Measurements from ENCODE around the gene REEP6.

The REEP6 gene

GRCh38 chr19:1509602-1510441, 18.8 kb downstream of the REEP6 start:
- no peaks in the 10 kb centered on the region for H3K9me3 ChIP-seq (replicated peaks; ENCODE audit: low read length)
- H3K4me3 ChIP-seq (ENCODE audit: low read length), result no peak overlapping the region
- no peak overlapping the region for H3K9ac ChIP-seq (ENCODE audit: low read depth, low read length)
- H3K4me2 ChIP-seq (ENCODE audit: low read length), result no peak overlapping the region
- H3K36me3 ChIP-seq (ENCODE audit: insufficient read depth, low read length), result no peaks in the 10 kb centered on the region
- H3K27me3 ChIP-seq (ENCODE audit: control insufficient read depth, insufficient read depth, low read length), result peaks cover 13% of the 10 kb centered on the region
- peaks cover 15% of the 10 kb centered on the region for H3K4me1 ChIP-seq (ENCODE audit: control insufficient read depth, insufficient read depth, low read length)

GRCh38 chr19:1510442-1510806, 19.4 kb downstream of the REEP6 start:
- peaks cover 12% of the 10 kb centered on the region for H3K27me3 ChIP-seq (ENCODE audit: control insufficient read depth, insufficient read depth, low read length)
- no peak overlapping the region for H3K4me3 ChIP-seq (ENCODE audit: low read length)
- H3K4me1 ChIP-seq (ENCODE audit: control insufficient read depth, insufficient read depth, low read length), result peaks cover 15% of the 10 kb centered on the region
- H3K4me2 ChIP-seq (ENCODE audit: low read length), result no peak overlapping the region
- H3K36me3 ChIP-seq (ENCODE audit: insufficient read depth, low read length), result no peaks in the 10 kb centered on the region
- H3K9ac ChIP-seq (ENCODE audit: low read depth, low read length), result no peak overlapping the region
- H3K9me3 ChIP-seq (replicated peaks; ENCODE audit: low read length), result no peaks in the 10 kb centered on the region

- Histone ChIP-seq H3K4me2 (ENCODE audit: low read length) (no peak overlapping the region), H3K27me3 (ENCODE audit: control insufficient read depth, insufficient read depth, low read length) (peaks cover 12% of the 10 kb centered on the region), H3K9me3 (replicated peaks; ENCODE audit: low read length) (no peaks in the 10 kb centered on the region), H3K4me3 (ENCODE audit: low read length) (no peak overlapping the region), H3K9ac (ENCODE audit: low read depth, low read length) (no peak overlapping the region), H3K4me1 (ENCODE audit: control insufficient read depth, insufficient read depth, low read length) (peaks cover 15% of the 10 kb centered on the region), H3K36me3 (ENCODE audit: insufficient read depth, low read length) (no peaks in the 10 kb centered on the region)
Measured at GRCh38 chr19:1510807-1511206, 19.8 kb downstream of the REEP6 start.

- Histone ChIP-seq H3K36me3 (ENCODE audit: insufficient read depth, low read length) (no peaks in the 10 kb centered on the region), H3K9me3 (replicated peaks; ENCODE audit: low read length) (no peaks in the 10 kb centered on the region), H3K4me2 (ENCODE audit: low read length) (no peak overlapping the region), H3K27me3 (ENCODE audit: control insufficient read depth, insufficient read depth, low read length) (peaks cover 12% of the 10 kb centered on the region), H3K9ac (ENCODE audit: low read depth, low read length) (no peak overlapping the region), H3K4me1 (ENCODE audit: control insufficient read depth, insufficient read depth, low read length) (peaks cover 15% of the 10 kb centered on the region), H3K4me3 (ENCODE audit: low read length) (no peak overlapping the region)
Measured at GRCh38 chr19:1511318-1512317, 20.6 kb downstream of the REEP6 start.

- Histone ChIP-seq H3K4me1 (ENCODE audit: control insufficient read depth, insufficient read depth, low read length) (peaks cover 15% of the 10 kb centered on the region), H3K36me3 (ENCODE audit: insufficient read depth, low read length) (no peaks in the 10 kb centered on the region), H3K9ac (ENCODE audit: low read depth, low read length) (peak within 1 kb of the TSS; percentile 68), H3K27me3 (ENCODE audit: control insufficient read depth, insufficient read depth, low read length) (peaks cover 12% of the 10 kb centered on the region), H3K4me2 (ENCODE audit: low read length) (peak within 1 kb of the TSS; percentile 81), H3K4me3 (ENCODE audit: low read length) (peak within 1 kb of the TSS; percentile 68), H3K9me3 (replicated peaks; ENCODE audit: low read length) (no peaks in the 10 kb centered on the region)
Measured at GRCh38 chr19:1512671-1513498, 21.9 kb downstream of the REEP6 start, which contains the start of gene ADAMTSL5. TSS of gene ADAMTSL5 (minus strand) at chr19:1513019. CDS start at chr19:1510943, 2,076 bp downstream.

GRCh38 chr19:1513499-1514294, 22.7 kb downstream of the REEP6 start:
- peak overlapping the region; percentile 81 for H3K4me2 ChIP-seq (ENCODE audit: low read length)
- no peaks in the 10 kb centered on the region for H3K36me3 ChIP-seq (ENCODE audit: insufficient read depth, low read length)
- H3K9me3 ChIP-seq (replicated peaks; ENCODE audit: low read length), result no peaks in the 10 kb centered on the region
- H3K4me1 ChIP-seq (ENCODE audit: control insufficient read depth, insufficient read depth, low read length), result peaks cover 15% of the 10 kb centered on the region
- peaks cover 18% of the 10 kb centered on the region for H3K27me3 ChIP-seq (ENCODE audit: control insufficient read depth, insufficient read depth, low read length)
- H3K4me3 ChIP-seq (ENCODE audit: low read length), result peak overlapping the region; percentile 68
- peak overlapping the region; percentile 68 for H3K9ac ChIP-seq (ENCODE audit: low read depth, low read length)

GRCh38 chr19:1514295-1514661, 23.3 kb downstream of the REEP6 start:
- no peak overlapping the region for H3K4me3 ChIP-seq (ENCODE audit: low read length)
- H3K9ac ChIP-seq (ENCODE audit: low read depth, low read length), result no peak overlapping the region
- no peak overlapping the region for H3K4me2 ChIP-seq (ENCODE audit: low read length)
- no peaks in the 10 kb centered on the region for H3K9me3 ChIP-seq (replicated peaks; ENCODE audit: low read length)
- H3K36me3 ChIP-seq (ENCODE audit: insufficient read depth, low read length), result no peaks in the 10 kb centered on the region
- peaks cover 15% of the 10 kb centered on the region for H3K4me1 ChIP-seq (ENCODE audit: control insufficient read depth, insufficient read depth, low read length)
- peaks cover 23% of the 10 kb centered on the region for H3K27me3 ChIP-seq (ENCODE audit: control insufficient read depth, insufficient read depth, low read length)

GRCh38 chr19:1514986-1515721, 24.2 kb downstream of the REEP6 start:
- Histone ChIP-seq H3K4me1 (ENCODE audit: control insufficient read depth, insufficient read depth, low read length) (peaks cover 14% of the 10 kb centered on the region), H3K9ac (ENCODE audit: low read depth, low read length) (no peak overlapping the region), H3K36me3 (ENCODE audit: insufficient read depth, low read length) (no peaks in the 10 kb centered on the region), H3K27me3 (ENCODE audit: control insufficient read depth, insufficient read depth, low read length) (peaks cover 23% of the 10 kb centered on the region), H3K4me2 (ENCODE audit: low read length) (no peak overlapping the region), H3K4me3 (ENCODE audit: low read length) (no peak overlapping the region), H3K9me3 (replicated peaks; ENCODE audit: low read length) (no peaks in the 10 kb centered on the region)

GRCh38 chr19:1516395-1516753, 25.4 kb downstream of the REEP6 start:
- H3K27me3 ChIP-seq (ENCODE audit: control insufficient read depth, insufficient read depth, low read length), result peaks cover 23% of the 10 kb centered on the region
- H3K9ac ChIP-seq (ENCODE audit: low read depth, low read length), result no peak overlapping the region
- no peaks in the 10 kb centered on the region for H3K36me3 ChIP-seq (ENCODE audit: insufficient read depth, low read length)
- H3K4me2 ChIP-seq (ENCODE audit: low read length), result no peak overlapping the region
- H3K4me3 ChIP-seq (ENCODE audit: low read length), result no peak overlapping the region
- H3K4me1 ChIP-seq (ENCODE audit: control insufficient read depth, insufficient read depth, low read length), result peaks cover 9% of the 10 kb centered on the region
- no peaks in the 10 kb centered on the region for H3K9me3 ChIP-seq (replicated peaks; ENCODE audit: low read length)

GRCh38 chr19:1518471-1518870, 27.5 kb downstream of the REEP6 start:
- Histone ChIP-seq H3K4me1 (ENCODE audit: control insufficient read depth, insufficient read depth, low read length) (no peaks in the 10 kb centered on the region), H3K4me3 (ENCODE audit: low read length) (no peak overlapping the region), H3K4me2 (ENCODE audit: low read length) (no peak overlapping the region), H3K9ac (ENCODE audit: low read depth, low read length) (no peak overlapping the region), H3K9me3 (replicated peaks; ENCODE audit: low read length) (no peaks in the 10 kb centered on the region), H3K36me3 (ENCODE audit: insufficient read depth, low read length) (no peaks in the 10 kb centered on the region), H3K27me3 (ENCODE audit: control insufficient read depth, insufficient read depth, low read length) (peaks cover 36% of the 10 kb centered on the region)
